Retinal pigment epithelial cell (primary cell): Measurements from ENCODE around the gene FOXK2.

Source experiments
- DNase-seq: peaks from one replicate; pipeline ENCODE4 v3.0.0-alpha.2; 2010; ENCODE audit warnings: low read depth
- H3K4me3 ChIP-seq: 2 replicates; pipeline ENCODE4 v1.5.1; 2011; ENCODE audit warnings: mild to moderate bottlenecking, low read length, control low read depth, moderate library complexity
- CTCF ChIP-seq: conservative IDR thresholded peaks from 2 replicates; pipeline ENCODE4 v1.5.1; 2011; ENCODE audit warnings: low read depth, low read length, control low read depth, inconsistent platforms

The FOXK2 gene

GRCh38 chr17:82604532-82604931 is 85.0 kb downstream of the FOXK2 start:
- no peak for DNase-seq
- TF ChIP-seq CTCF: no peak
- no peak overlapping the region for H3K4me3 ChIP-seq

GRCh38 chr17:82605939-82606600 is 86.5 kb downstream of the FOXK2 start:
- DNase-seq: no peak
- no peak overlapping the region for H3K4me3 ChIP-seq
- no peak for TF ChIP-seq CTCF

GRCh38 chr17:82608816-82609215 is 89.3 kb downstream of the FOXK2 start:
- H3K4me3 ChIP-seq: no peak overlapping the region
- no peak for TF ChIP-seq CTCF
- no peak for DNase-seq

- DNase-seq: no peak
- no peak overlapping the region for H3K4me3 ChIP-seq
- TF ChIP-seq CTCF: no peak
These were observed 90.1 kb downstream of the FOXK2 start for GRCh38 chr17:82609655-82610054.

GRCh38 chr17:82611140-82612058 is 91.9 kb downstream of the FOXK2 start:
- TF ChIP-seq CTCF: no peak
- H3K4me3 ChIP-seq: no peak overlapping the region
- DNase-seq: no peak

- no peak for DNase-seq
- H3K4me3 ChIP-seq: no peak overlapping the region
- no peak for TF ChIP-seq CTCF
These were observed 94.0 kb downstream of the FOXK2 start for GRCh38 chr17:82613283-82614094.
